CD1c-positive myeloid dendritic cell (primary cell): ENCODE measurements around the gene MUC5AC.
A peak's percentile ranks its signal among the peaks of the same experiment; 100 is the strongest.
"Not testable (repeated sequence)": the region's sequence is repeated elsewhere in the genome, so short reads cannot be mapped to it uniquely, and the experiment has no call there.

Source experiments
- DNase-seq: peaks from one replicate; pipeline ENCODE4 v3.0.0-alpha.2; 2016; ENCODE audit errors: extremely low spot score

MUC5AC gene

GRCh38 chr11:1148752-1149180 lies 9.0 kb upstream of the MUC5AC start:
- DNase-seq, result no peak

GRCh38 chr11:1149545-1149944 lies 8.2 kb upstream of the MUC5AC start:
- no peak for DNase-seq

DNA sequence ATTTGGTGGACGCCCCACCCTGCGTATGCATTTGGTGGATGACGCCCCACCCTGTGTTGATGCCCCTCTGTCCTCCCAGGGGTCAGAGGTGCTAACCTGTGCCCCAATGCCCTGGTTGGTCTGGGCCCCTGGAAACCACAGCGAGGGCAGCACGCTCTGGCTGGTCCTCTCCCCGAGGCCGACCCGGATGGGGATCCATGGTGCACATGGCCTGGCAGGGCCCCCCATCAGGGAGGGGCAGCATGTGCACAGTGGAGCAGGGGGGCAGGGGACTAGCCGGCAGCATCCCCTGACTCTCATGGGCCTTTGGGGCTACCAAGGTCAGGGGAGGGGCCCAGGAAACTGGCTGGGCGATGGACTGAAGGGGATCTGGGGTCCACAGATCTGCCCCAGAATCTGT lies 7.6 kb upstream of the MUC5AC start:
- no peak for DNase-seq

GRCh38 chr11:1150769-1151365 lies 6.9 kb upstream of the MUC5AC start:
- no peak for DNase-seq

GRCh38 chr11:1151366-1152315 lies 6.1 kb upstream of the MUC5AC start:
- no peak for DNase-seq

DNA sequence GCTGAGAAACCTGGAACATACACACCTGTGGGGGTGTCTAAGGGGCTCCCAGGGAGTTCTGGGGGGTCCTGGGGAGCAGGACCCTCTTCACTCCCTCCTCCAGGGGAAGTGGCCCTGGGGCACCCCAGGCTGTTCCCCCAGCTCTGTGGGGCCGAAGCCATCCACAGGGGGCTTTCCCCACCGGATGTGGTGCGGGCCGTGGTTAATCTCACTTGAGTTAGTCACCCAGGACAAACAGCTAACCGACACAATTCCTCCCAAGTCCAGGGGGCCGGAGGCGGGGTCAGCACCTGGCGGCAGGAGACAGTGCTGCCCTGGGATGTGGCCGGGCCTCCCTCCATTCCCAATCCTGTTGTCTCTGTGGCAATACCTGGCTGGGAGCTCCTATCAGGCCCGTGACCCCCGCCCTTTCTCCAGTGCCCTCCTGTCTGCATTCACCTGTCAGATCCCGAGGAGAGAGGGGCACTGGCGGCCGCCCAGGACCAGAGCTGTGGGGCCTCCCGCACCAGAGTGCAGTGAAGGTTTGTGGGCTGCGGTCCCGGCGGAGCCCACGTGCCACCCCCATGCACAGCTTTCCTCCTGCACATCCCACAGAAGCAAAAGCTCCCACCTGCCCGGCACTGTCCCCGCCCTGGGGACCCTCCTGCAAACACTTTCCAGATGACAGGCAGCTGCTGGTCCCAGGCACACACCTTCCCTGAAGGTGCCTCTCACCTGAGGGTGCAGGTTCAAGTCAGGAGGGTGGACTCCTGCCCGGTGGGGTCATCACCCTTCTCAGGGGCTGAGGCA lies 5.2 kb upstream of the MUC5AC start:
- DNase-seq, result no peak

DNA sequence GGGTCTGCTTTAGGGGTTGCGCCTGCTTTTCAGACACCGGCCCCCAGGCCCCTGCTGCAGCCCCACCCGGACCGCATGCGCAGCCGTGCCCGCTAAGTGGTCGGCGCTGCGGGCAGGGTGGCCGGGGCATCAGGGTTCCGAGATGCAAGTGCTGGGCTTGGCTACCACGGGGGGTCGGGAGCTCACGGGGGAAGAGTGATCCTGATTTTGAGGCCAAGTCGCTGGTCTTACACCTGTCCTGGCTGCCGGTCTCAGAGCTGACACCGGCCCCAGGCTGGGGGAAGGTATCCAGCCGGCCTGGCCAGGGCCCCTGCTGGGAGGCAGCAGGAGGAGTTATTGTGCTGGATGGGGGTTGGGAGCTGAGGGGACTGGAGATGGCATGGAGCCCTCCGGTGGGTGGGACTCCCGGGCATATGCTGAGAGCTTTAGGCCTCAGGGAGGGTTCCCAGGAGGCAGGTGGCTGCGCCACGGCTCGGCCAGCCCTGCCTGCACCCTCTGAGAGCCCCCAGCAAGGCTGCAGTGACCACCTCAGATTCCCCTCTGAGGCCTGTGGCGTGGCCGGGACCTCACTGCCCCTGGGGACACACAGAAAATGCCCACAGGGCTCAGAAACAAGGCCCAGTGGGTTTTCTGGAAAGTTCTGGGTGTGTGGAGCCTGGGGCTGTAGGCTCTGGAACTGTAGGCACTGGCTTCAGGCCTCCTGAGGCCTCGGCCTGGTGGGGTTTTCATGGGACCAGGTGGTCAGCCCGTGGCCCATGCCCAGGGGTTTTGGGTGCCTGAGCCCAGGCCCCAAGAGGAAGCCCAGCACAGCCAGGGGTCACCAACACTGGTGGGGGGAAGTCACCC lies 4.4 kb upstream of the MUC5AC start:
- DNase-seq, result no peak

DNA sequence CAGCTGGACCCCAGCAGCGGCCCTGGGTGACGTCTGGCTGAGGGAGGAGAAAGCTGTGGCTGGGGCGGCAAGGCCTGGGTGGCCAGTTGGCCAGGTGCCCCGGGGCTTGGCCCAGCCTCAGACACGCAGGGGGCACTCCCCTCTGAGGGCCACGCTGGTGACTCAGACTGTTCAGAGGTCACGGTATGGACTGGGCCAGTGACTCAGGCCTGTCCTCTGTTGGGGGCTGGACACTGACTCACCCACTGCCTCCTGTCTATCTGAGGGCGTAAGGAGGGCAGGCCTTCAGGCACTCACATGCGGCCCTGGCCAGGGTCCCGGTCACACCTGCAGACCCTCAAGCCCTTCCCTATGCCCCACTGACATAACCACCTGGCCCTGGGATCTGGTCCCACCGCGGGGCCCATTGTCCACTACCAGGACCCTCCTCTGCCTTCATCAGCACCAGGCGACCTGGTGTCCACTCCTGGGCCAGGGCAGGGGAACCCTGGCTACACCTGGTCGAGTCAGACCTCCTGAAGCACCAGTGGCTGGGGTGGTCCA lies 3.7 kb upstream of the MUC5AC start:
- peak; percentile 52 for DNase-seq

GRCh38 chr11:1154656-1155055 lies 3.1 kb upstream of the MUC5AC start:
- not testable (repeated sequence) for DNase-seq

DNA sequence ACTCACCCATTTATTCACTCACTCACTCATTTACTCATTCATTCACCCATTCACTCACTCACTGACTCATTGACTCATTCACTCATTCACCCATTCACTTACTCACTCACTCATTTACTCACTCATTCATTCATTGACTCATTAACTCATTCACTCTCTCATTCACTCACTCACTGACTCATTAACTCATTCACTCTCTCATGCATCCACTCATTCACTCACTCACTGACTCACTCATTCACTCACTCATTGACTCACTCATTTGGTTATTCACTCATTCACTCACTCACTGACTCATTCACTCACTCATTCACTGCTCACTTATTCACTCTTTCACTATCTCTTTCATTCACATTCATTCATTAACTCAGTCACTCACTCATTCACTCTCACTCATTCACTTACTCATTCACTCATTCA lies 2.5 kb upstream of the MUC5AC start:
- DNase-seq, result no peak

GRCh38 chr11:1156506-1157340 lies 1.0 kb upstream of the MUC5AC start:
- DNase-seq, result no peak

DNA sequence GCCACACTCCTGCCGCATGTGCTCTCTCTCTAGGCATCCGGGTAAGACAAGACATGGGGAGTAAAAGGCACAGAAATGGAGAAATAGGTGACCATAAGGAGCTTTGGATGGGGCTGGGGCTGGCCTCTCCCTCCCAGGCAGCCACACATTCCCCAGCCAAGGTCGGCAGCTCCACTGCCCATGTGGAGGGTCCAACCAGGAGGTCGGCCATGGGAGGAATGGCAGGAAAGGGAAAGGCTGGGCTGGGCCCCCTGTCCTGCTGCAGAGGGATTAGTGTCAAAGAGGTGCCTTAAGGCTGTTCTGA lies 460 bp upstream of the MUC5AC start:
- DNase-seq, result no peak

- no peak for DNase-seq
Measured at GRCh38 chr11:1158681-1159487, 1.1 kb downstream of the MUC5AC start.

GRCh38 chr11:1159488-1160220 lies 1.9 kb downstream of the MUC5AC start:
- DNase-seq, result not testable (repeated sequence)

- no peak for DNase-seq
Measured at GRCh38 chr11:1160231-1161101, 2.7 kb downstream of the MUC5AC start.

- no peak for DNase-seq
Measured at GRCh38 chr11:1161410-1162137, 3.8 kb downstream of the MUC5AC start.

DNA sequence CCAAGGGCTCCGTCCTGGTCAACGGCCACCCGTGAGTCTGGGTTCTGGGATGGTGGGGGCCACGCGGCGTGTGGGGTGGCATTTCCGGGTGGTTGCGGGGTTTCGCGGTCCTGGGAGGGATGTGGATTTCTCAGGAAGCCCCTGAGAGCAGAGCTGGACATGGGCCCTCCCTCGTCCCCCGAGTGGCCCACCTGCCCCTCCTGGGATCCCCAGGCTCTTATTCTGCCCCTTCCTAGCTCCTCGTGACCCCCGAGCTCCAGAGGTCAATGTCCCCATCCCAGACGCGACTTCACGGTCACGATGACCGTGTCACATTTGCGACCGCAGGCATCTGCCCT lies 4.4 kb downstream of the MUC5AC start:
- no peak for DNase-seq
